HG03469 (cell line): ENCODE results near the gene MROH7.

Experiments used
- ATAC-seq: cut with Tn5 transposase; IDR thresholded peaks from one replicate; pipeline ENCODE4 v1.9.1; 2021; ENCODE audit warnings: mild to moderate bottlenecking, moderate library complexity, moderate number of reproducible peaks; ENCODE audit not compliant: unreplicated experiment

MROH7 gene

GRCh38 chr1:54694771-54695170 is 53.2 kb downstream of the MROH7 start:
- no peak for ATAC-seq

GRCh38 chr1:54695221-54695620 is 53.6 kb downstream of the MROH7 start:
- no peak for ATAC-seq

- no peak for ATAC-seq
These were observed 54.2 kb downstream of the MROH7 start for GRCh38 chr1:54695764-54696163.

GRCh38 chr1:54696262-54696661 is 54.7 kb downstream of the MROH7 start:
- no peak for ATAC-seq

GRCh38 chr1:54697896-54698295 is 56.3 kb downstream of the MROH7 start:
- no peak for ATAC-seq

GRCh38 chr1:54698346-54698745 is 56.8 kb downstream of the MROH7 start:
- no peak for ATAC-seq

- ATAC-seq, result no peak
These were observed 58.4 kb downstream of the MROH7 start for GRCh38 chr1:54699936-54700525.

GRCh38 chr1:54701066-54701465 is 59.5 kb downstream of the MROH7 start:
- no peak for ATAC-seq

GRCh38 chr1:54701996-54702395 is 60.4 kb downstream of the MROH7 start:
- ATAC-seq, result no peak

- ATAC-seq, result no peak
These were observed 61.9 kb downstream of the MROH7 start for GRCh38 chr1:54703471-54703870.

- no peak for ATAC-seq
These were observed 63.6 kb downstream of the MROH7 start for GRCh38 chr1:54705153-54705552.

- no peak for ATAC-seq
These were observed 64.8 kb downstream of the MROH7 start for GRCh38 chr1:54706419-54706818.

- no peak for ATAC-seq
These were observed 66.8 kb downstream of the MROH7 start for GRCh38 chr1:54708385-54708784.

GRCh38 chr1:54709547-54710292 is 68.1 kb downstream of the MROH7 start:
- no peak for ATAC-seq

- ATAC-seq, result no peak
These were observed 68.8 kb downstream of the MROH7 start for GRCh38 chr1:54710434-54710833.

GRCh38 chr1:54710841-54711240 is 69.3 kb downstream of the MROH7 start:
- ATAC-seq, result no peak

GRCh38 chr1:54711536-54711935 is 70.0 kb downstream of the MROH7 start:
- ATAC-seq, result no peak

- ATAC-seq, result no peak
These were observed 73.4 kb downstream of the MROH7 start for GRCh38 chr1:54714881-54715492.

GRCh38 chr1:54715493-54716298 is 74.1 kb downstream of the MROH7 start, which contains the start of gene TTC4:
Gene TTC4 (plus strand): TSS chr1:54715861. CDS start chr1:54715909, 48 bp downstream.
- ATAC-seq, result peak; percentile 91

GRCh38 chr1:54716299-54717047 is 74.9 kb downstream of the MROH7 start:
- ATAC-seq, result no peak

- ATAC-seq, result no peak
These were observed 80.1 kb downstream of the MROH7 start for GRCh38 chr1:54721719-54722118.
